ENCODE measurements around the gene VPS41.

The VPS41 gene

GRCh38 chr7:38851321-38851720 lies 57.7 kb downstream of the VPS41 start:
- DNase-seq: no peak

- no peak for DNase-seq
These were observed 62.7 kb downstream of the VPS41 start for GRCh38 chr7:38846280-38846679.

- no peak for DNase-seq
These were observed 63.9 kb downstream of the VPS41 start for GRCh38 chr7:38844952-38845563.

GRCh38 chr7:38842746-38843145 lies 66.2 kb downstream of the VPS41 start:
- DNase-seq: no peak

GRCh38 chr7:38840736-38841460 lies 68.1 kb downstream of the VPS41 start:
- DNase-seq: no peak

- no peak for DNase-seq
These were observed 69.1 kb downstream of the VPS41 start for GRCh38 chr7:38839851-38840250.

GRCh38 chr7:38838725-38839385 lies 70.1 kb downstream of the VPS41 start:
- no peak for DNase-seq

GRCh38 chr7:38834357-38834756 lies 74.6 kb downstream of the VPS41 start:
- DNase-seq: no peak

- no peak for DNase-seq
These were observed 75.7 kb downstream of the VPS41 start for GRCh38 chr7:38833329-38833728.

- DNase-seq: no peak
These were observed 77.6 kb downstream of the VPS41 start for GRCh38 chr7:38831259-38831996.

- no peak for DNase-seq
These were observed 78.2 kb downstream of the VPS41 start for GRCh38 chr7:38830826-38831225.

GRCh38 chr7:38829488-38830165 lies 79.4 kb downstream of the VPS41 start:
- no peak for DNase-seq

GRCh38 chr7:38828026-38828425 lies 81.0 kb downstream of the VPS41 start:
- no peak for DNase-seq

GRCh38 chr7:38825721-38826440 lies 83.1 kb downstream of the VPS41 start:
- no peak for DNase-seq

GRCh38 chr7:38824948-38825347 lies 84.0 kb downstream of the VPS41 start:
- no peak for DNase-seq

- no peak for DNase-seq
These were observed 86.4 kb downstream of the VPS41 start for GRCh38 chr7:38822549-38822948.

GRCh38 chr7:38820571-38820970 lies 88.4 kb downstream of the VPS41 start:
- DNase-seq: no peak

- DNase-seq: no peak
These were observed 89.5 kb downstream of the VPS41 start for GRCh38 chr7:38819463-38819862.

- DNase-seq: no peak
These were observed 91.5 kb downstream of the VPS41 start for GRCh38 chr7:38817526-38817925.

- DNase-seq: no peak
These were observed 95.2 kb downstream of the VPS41 start for GRCh38 chr7:38813768-38814167.

GRCh38 chr7:38806912-38807311 lies 102.1 kb downstream of the VPS41 start:
- DNase-seq: no peak

- no peak for DNase-seq
These were observed 107.2 kb downstream of the VPS41 start for GRCh38 chr7:38801786-38802185.

Measured in CD4-positive, alpha-beta T cell treated with Interleukin-4 for 4 hours (primary cell).